Measurements from ENCODE around the gene LCE6A.

LCE6A gene

GRCh38 chr1:152886758-152887409, 44.2 kb downstream of the LCE6A start:
- Histone ChIP-seq H3K36me3 (replicated peaks; ENCODE audit: low read depth, low read length) (no peaks in the 10 kb centered on the region), H3K27ac (ENCODE audit: low read length) (no peak overlapping the region)
- TF ChIP-seq EZH2phosphoT487 (IDR thresholded peaks at IDR 0.05; ENCODE audit: low read depth): no peak
- TF ChIP-seq CTCF (IDR thresholded peaks at IDR 0.05; ENCODE audit: low read depth, low read length): no peak

GRCh38 chr1:152888126-152888525, 45.5 kb downstream of the LCE6A start:
- Histone ChIP-seq H3K27ac (ENCODE audit: low read length) (no peak overlapping the region), H3K9ac (ENCODE audit: low read length) (no peak overlapping the region), H2AFZ (ENCODE audit: low read depth, low read length) (no peak overlapping the region), H3K4me1 (ENCODE audit: low read length) (peaks cover 9% of the 10 kb centered on the region), H4K20me1 (ENCODE audit: insufficient read depth, low read length) (no peaks in the 10 kb centered on the region), H3K36me3 (replicated peaks; ENCODE audit: low read depth, low read length) (no peaks in the 10 kb centered on the region), H3K27me3 (ENCODE audit: low read depth, low read length) (peaks cover 61% of the 10 kb centered on the region), H3K79me2 (ENCODE audit: low read length) (no peaks in the 10 kb centered on the region), H3K4me3 (ENCODE audit: low read length) (no peak overlapping the region), H3K4me2 (ENCODE audit: low read length) (no peak overlapping the region), H3K9me3 (ENCODE audit: insufficient read depth, low read length) (no peaks in the 10 kb centered on the region)
- TF ChIP-seq EZH2phosphoT487 (IDR thresholded peaks at IDR 0.05; ENCODE audit: low read depth) (no peak), CTCF (IDR thresholded peaks at IDR 0.05; ENCODE audit: low read depth, low read length) (no peak)

More at GRCh38 chr1:152886758-152887409, 44.2 kb downstream of the LCE6A start:
- no peak overlapping the region for H2AFZ ChIP-seq (ENCODE audit: low read depth, low read length)
- H3K4me1 ChIP-seq (ENCODE audit: low read length): peaks cover 9% of the 10 kb centered on the region
- H4K20me1 ChIP-seq (ENCODE audit: insufficient read depth, low read length): no peaks in the 10 kb centered on the region
- H3K79me2 ChIP-seq (ENCODE audit: low read length): no peaks in the 10 kb centered on the region
- no peak overlapping the region for H3K4me3 ChIP-seq (ENCODE audit: low read length)
- no peak overlapping the region for H3K4me2 ChIP-seq (ENCODE audit: low read length)
- H3K9ac ChIP-seq (ENCODE audit: low read length): no peak overlapping the region
- H3K9me3 ChIP-seq (ENCODE audit: insufficient read depth, low read length): no peaks in the 10 kb centered on the region
- H3K27me3 ChIP-seq (ENCODE audit: low read depth, low read length): peaks cover 50% of the 10 kb centered on the region
